RWPE1 (cell line): ENCODE results near the gene RIT2.

Experiments
- CTCF ChIA-PET: fragments of 350-600 bp; sonication (Branson Sonifier 250); formaldehyde crosslinking; extraction: SDS; loops from one replicate; lab custom pipeline; 2021; lab: Yijun Ruan, JAX
- POLR2A ChIA-PET: fragments of 400-600 bp; formaldehyde crosslinking; extraction: SDS; loops from one replicate; lab custom pipeline; 2020; ENCODE audit warnings: antibody characterized with exemption; ENCODE audit not compliant: low non-redundant PET; lab: Yijun Ruan, JAX
- DNase-seq: peaks from one replicate; pipeline ENCODE4 v3.0.0; 2012; ENCODE audit warnings: low spot score
- H3K27ac ChIP-seq: fragments of 450-650 bp; 2 replicates; pipeline ENCODE4 v1.5.1; 2017
- CTCF ChIP-seq: fragments of 450-650 bp; conservative IDR thresholded peaks from 2 replicates; pipeline ENCODE4 v1.5.1; 2017; ENCODE audit warnings: low read depth, mild to moderate bottlenecking

The RIT2 gene

GRCh38 chr18:43040281-43040680 is 75.2 kb downstream of the RIT2 start:
- POLR2A ChIA-PET: no interaction called here
- DNase-seq: no peak
- H3K27ac ChIP-seq: no peak overlapping the region
- CTCF ChIA-PET: no interaction called here
- TF ChIP-seq CTCF: no peak

- ChIA-PET POLR2A (no interaction called here), CTCF (no interaction called here)
- no peak for DNase-seq
- no peak for TF ChIP-seq CTCF
- no peak overlapping the region for H3K27ac ChIP-seq
Measured at GRCh38 chr18:43034683-43035500, 80.6 kb downstream of the RIT2 start.

GRCh38 chr18:43031169-43031568 is 84.3 kb downstream of the RIT2 start:
- CTCF ChIA-PET: no interaction called here
- POLR2A ChIA-PET: no interaction called here
- H3K27ac ChIP-seq: no peak overlapping the region
- TF ChIP-seq CTCF: no peak
- DNase-seq: no peak

- POLR2A ChIA-PET: no interaction called here
- DNase-seq: no peak
- no peak overlapping the region for H3K27ac ChIP-seq
- no peak for TF ChIP-seq CTCF
- CTCF ChIA-PET: no interaction called here
Measured at GRCh38 chr18:43029414-43029813, 86.1 kb downstream of the RIT2 start.

- no peak for TF ChIP-seq CTCF
- no peak overlapping the region for H3K27ac ChIP-seq
- ChIA-PET CTCF (no interaction called here), POLR2A (no interaction called here)
- no peak for DNase-seq
Measured at GRCh38 chr18:43022874-43023273, 92.6 kb downstream of the RIT2 start.

GRCh38 chr18:43017622-43018021 is 97.9 kb downstream of the RIT2 start:
- POLR2A ChIA-PET: no interaction called here
- no peak overlapping the region for H3K27ac ChIP-seq
- TF ChIP-seq CTCF: no peak
- CTCF ChIA-PET: no interaction called here
- no peak for DNase-seq
